ENCODE data around the gene SIRT7. TPM values are rescaled to one million over a fixed set of nuclear protein-coding genes. Genes with fewer than 3 reads are reported as not detected.
A peak's percentile ranks its signal among the peaks of the same experiment; 100 is the strongest.

Gene SIRT7
- total RNA-seq, 1 donor from 2014 or later = 22.6 TPM

DNA sequence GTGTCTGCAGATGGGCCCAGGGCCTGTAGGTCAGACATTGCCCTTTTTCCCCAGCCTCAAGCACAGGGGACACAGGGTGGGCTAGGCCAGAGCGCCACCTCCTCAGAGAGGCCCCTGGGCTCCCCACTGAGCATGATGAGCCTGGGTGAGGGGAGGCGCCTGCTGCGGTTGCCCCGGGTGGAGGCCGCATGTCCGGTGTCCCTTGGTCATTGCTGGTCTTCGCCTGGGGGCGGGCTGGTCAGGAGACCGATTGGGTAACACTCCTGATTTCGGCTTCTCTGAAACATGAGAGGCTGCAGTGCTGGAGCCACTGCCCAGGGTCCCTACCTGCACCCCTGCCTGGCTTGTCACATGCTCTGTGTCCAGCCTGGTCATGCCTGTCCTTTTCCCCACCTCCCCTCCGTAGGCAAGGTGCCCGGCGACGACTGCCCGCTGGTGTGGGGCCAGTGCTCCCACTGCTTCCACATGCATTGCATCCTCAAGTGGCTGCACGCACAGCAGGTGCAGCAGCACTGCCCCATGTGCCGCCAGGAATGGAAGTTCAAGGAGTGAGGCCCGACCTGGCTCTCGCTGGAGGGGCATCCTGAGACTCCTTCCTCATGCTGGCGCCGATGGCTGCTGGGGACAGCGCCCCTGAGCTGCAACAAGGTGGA, 18.3 kb downstream of the SIRT7 start:
- Mint-ChIP-seq H3K4me3 (no peak overlapping the region), H3K27me3 (ENCODE audit: low read depth) (peaks cover 17% of the 10 kb centered on the region), H3K4me1 (no peaks in the 10 kb centered on the region), H3K9me3 (no peaks in the 10 kb centered on the region), H3K36me3 (peaks cover 12% of the 10 kb centered on the region), H3K27ac (no peak overlapping the region)
- DNase-seq (ENCODE audit: low spot score in 2 of 2, unreplicated experiment in 2 of 2) = peak in 1 of 2 experiments; percentile 16
- TF ChIP-seq, protein P1, sequence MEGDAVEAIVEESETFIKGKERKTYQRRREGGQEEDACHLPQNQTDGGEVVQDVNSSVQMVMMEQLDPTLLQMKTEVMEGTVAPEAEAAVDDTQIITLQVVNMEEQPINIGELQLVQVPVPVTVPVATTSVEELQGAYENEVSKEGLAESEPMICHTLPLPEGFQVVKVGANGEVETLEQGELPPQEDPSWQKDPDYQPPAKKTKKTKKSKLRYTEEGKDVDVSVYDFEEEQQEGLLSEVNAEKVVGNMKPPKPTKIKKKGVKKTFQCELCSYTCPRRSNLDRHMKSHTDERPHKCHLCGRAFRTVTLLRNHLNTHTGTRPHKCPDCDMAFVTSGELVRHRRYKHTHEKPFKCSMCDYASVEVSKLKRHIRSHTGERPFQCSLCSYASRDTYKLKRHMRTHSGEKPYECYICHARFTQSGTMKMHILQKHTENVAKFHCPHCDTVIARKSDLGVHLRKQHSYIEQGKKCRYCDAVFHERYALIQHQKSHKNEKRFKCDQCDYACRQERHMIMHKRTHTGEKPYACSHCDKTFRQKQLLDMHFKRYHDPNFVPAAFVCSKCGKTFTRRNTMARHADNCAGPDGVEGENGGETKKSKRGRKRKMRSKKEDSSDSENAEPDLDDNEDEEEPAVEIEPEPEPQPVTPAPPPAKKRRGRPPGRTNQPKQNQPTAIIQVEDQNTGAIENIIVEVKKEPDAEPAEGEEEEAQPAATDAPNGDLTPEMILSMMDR (IDR thresholded peaks at IDR 0.05; ENCODE audit: unreplicated experiment) = no peak

DNA sequence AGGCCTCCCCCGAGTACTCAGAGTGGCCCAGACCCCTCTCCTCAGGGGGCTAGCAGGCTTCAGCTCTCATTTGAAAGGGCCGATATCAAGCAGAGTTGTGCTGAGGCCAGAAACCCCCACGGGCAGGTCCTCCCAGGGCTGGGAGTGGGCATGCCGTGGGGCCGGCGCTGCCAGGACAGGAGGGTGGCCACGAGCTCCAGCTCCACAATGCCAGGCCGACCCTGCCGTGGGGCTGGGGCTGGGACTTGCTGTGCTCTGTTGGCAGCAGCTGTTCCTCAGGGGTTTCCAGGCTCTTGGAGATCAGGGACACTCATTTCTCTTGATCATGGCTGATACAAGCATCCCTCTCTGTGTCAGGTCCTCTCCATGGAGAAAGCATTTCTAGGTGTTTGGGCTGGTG, 19.1 kb downstream of the SIRT7 start:
- H3K27ac Mint-ChIP-seq = no peak overlapping the region
- H3K9me3 Mint-ChIP-seq = no peaks in the 10 kb centered on the region
- peaks cover 17% of the 10 kb centered on the region for H3K27me3 Mint-ChIP-seq (ENCODE audit: low read depth)
- TF ChIP-seq, protein P1 (IDR thresholded peaks at IDR 0.05; ENCODE audit: unreplicated experiment) = no peak
- H3K36me3 Mint-ChIP-seq = peaks cover 12% of the 10 kb centered on the region
- no peak overlapping the region for H3K4me3 Mint-ChIP-seq
- DNase-seq (ENCODE audit: low spot score in 2 of 2, unreplicated experiment in 2 of 2) = no peak
- no peaks in the 10 kb centered on the region for H3K4me1 Mint-ChIP-seq

DNA sequence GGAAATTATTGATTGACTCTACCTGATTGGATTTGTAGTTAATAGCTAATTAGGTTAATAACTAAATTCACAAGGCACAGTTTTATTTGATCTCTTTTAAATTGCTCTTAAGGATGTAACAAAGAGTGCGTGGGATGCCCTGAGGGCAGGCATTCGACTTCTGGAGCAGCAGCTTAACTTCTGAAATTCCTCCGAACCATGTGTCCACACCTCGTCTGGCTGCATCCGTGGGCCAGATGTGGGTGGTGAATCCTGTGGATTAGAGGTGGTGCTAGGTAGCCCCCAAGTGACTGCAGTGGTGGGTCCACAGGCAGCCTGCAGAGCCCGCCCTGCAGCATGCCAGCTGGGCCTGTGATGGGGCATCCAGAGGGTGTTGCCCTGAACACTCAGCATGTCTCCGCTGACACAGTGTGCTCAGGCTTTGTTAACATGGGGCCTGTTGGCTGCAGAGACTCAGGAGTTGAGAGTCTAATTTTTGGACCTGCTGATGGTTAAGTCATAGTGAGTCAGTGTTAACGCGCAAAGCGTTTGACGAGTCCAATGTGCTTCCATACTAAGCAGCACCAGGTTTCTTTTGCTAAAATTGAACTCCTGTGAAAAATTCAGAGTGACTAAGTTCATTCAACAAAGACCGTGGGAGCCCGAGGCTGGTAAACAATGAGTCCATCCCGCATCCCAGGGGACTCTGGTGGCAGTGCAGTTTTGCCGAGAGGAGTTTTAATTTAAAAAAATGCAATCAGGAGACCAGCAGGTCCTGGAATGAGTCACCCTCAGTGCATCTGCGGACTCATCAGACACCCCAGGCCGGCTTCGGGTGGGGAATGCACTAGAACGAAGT, 19.7 kb downstream of the SIRT7 start:
- Mint-ChIP-seq H3K4me3 (no peak overlapping the region), H3K36me3 (peaks cover 12% of the 10 kb centered on the region), H3K9me3 (no peaks in the 10 kb centered on the region), H3K27me3 (ENCODE audit: low read depth) (peaks cover 13% of the 10 kb centered on the region), H3K27ac (no peak overlapping the region), H3K4me1 (no peaks in the 10 kb centered on the region)
- TF ChIP-seq, protein P1 (IDR thresholded peaks at IDR 0.05; ENCODE audit: unreplicated experiment) = no peak
- DNase-seq (ENCODE audit: low spot score in 2 of 2, unreplicated experiment in 2 of 2) = no peak

DNA sequence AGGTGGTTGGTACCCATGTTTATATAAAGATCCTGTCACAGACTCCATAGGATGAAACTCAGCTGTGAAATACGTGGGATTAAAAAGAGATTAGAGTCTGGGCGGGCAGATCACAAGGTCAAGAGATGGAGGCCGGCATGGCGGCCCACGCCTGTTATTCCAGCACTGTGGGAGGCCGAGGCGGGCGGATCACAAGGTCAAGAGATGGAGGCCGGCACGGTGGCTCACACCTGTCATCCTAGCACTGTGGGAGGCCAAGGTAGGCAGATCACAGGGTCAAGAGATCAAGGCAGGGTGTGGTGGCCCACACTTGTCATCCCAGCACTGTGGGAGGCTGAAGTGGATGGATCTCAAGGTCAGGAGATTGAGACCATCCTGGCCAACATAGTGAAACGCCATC, 22.6 kb downstream of the SIRT7 start:
- Mint-ChIP-seq H3K27me3 (ENCODE audit: low read depth) (no peaks in the 10 kb centered on the region), H3K4me3 (no peak overlapping the region)

DNA sequence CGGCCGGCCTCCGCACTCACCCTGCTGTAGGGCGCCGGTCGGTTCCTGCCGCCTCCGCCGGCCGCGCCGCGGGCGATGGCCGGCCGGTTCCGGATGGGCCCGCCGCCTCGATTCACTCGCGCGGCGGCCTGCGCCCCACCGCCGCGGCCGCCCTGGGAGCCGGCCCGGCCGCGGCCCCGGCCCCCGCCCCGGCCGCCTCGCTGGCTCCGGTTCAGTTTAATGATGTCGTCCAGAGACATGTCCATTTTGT, 26.7 kb downstream of the SIRT7 start:
- Mint-ChIP-seq H3K27ac (peak overlapping the region; percentile 99), H3K36me3 (peaks cover 16% of the 10 kb centered on the region), H3K27me3 (ENCODE audit: low read depth) (no peaks in the 10 kb centered on the region), H3K4me1 (peaks cover 11% of the 10 kb centered on the region), H3K9me3 (no peaks in the 10 kb centered on the region), H3K4me3 (peak overlapping the region; percentile 94)
- TF ChIP-seq, protein P1 (IDR thresholded peaks at IDR 0.05; ENCODE audit: unreplicated experiment) = no peak
- DNase-seq (ENCODE audit: low spot score in 2 of 2, unreplicated experiment in 2 of 2) = no peak

More for the DNA sequence above, 22.6 kb downstream of the SIRT7 start:
- H3K9me3 Mint-ChIP-seq = no peaks in the 10 kb centered on the region
- H3K4me1 Mint-ChIP-seq = peaks cover 6% of the 10 kb centered on the region
- H3K36me3 Mint-ChIP-seq = peaks cover 12% of the 10 kb centered on the region
- DNase-seq (ENCODE audit: low spot score in 2 of 2, unreplicated experiment in 2 of 2) = no peak
- no peak overlapping the region for H3K27ac Mint-ChIP-seq
- TF ChIP-seq, protein P1 (IDR thresholded peaks at IDR 0.05; ENCODE audit: unreplicated experiment) = no peak

Measured in mesothelial cell of epicardium (in vitro differentiated cells).